NCI-H526 (cell line): ENCODE measurements around the gene STAG3.
"Not testable (repeated sequence)": the region's sequence is repeated elsewhere in the genome, so short reads cannot be mapped to it uniquely, and the experiment has no call there.

Experiments used
- DNase-seq, 2 experiments: peaks; one replicate each; lab custom pipeline; 2025; lab: John Stamatoyannopoulos, UW

Gene STAG3

DNA sequence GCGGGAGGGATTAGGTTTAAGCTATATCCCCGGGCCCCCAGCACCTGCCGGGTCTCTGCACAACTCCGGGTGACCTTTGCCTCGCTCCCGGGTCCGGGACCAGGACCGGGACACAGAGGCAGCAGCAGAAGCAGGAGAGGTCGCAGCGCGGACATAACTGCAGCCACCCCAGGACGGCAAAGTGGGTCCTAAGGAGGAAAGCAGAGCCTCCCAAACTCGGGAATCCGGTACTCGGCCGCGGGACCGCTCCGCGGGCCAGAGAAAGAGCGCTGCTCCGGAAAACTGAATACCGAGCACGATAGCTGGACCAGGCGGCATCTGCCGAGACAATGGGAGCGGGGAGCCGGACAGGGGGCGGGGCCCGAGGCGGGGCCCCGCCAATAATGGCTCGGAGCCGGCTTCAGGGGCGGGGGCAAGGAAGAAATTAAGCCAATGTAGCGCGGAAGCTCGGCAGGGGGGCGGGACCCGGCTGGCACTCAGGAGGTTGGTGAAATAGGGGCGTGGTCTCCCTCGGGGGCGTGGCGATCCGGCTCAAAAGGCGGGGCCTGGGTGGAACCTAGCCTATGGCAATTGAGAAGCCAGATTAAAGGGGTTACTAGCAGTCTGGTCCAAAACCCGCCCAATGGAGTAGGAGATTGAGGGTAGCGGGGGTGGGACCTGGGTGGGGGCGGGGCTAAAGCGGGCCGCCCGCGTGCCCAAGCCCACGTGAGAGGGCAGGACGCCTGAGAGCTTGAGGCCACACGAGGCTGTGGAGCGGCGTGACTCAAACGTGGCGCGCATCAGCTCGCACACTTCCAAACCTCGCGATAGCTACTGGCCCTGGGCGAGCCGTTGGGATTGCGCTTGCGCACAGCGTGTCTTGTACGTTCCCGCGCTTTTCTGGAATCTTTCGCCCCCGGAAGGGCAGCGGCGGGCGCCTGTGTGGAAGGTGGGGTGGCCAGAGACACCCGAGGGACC is at the start of gene STAG3, which contains the start of gene GPC2:
Gene STAG3 (plus strand): TSS at position 874 of the 957 bp plus-strand sequence. CDS start 2,639 bp downstream, outside the sequence.
Gene GPC2 (minus strand): TSS at position 337 of the 957 bp plus-strand sequence. CDS start 182 bp downstream, at position 155.
- peak; percentile 97 to 99 for DNase-seq

DNA sequence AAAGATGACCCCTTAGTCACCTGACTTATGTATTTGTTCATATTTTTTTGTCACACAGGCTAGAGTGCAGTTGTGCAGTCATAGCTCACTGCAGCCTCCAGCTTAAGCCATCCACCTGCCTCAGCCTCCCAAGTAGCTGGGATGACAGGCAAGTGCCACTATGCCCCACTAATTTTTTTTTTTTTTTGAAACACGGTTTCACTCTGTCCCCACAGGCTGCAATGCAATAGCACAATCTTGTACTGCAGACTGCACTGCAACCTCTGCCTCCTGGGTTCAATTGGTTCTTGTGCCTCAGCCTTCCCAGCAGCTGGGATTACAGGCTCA is 49.1 kb upstream of the STAG3 start:
- DNase-seq = no peak

DNA sequence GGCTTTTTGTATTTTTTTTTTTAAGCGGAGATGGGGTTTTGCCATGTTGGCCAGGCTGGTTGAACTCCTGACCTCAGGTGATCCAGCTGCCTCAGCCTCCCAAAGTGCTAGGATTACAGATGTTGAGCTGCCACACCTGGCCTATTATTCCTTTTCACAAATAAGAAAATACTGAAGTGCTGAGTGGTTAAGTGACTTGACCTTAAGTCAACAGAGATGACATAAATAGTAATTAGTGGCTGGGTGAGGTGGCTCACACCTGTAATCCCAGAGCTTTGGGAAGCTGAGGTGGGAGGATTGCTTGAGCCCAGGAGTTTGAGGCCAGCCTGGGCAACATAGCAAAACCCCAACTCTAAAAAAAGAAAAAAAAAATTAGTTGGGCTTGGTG is 47.5 kb upstream of the STAG3 start:
- DNase-seq = not testable (repeated sequence)

DNA sequence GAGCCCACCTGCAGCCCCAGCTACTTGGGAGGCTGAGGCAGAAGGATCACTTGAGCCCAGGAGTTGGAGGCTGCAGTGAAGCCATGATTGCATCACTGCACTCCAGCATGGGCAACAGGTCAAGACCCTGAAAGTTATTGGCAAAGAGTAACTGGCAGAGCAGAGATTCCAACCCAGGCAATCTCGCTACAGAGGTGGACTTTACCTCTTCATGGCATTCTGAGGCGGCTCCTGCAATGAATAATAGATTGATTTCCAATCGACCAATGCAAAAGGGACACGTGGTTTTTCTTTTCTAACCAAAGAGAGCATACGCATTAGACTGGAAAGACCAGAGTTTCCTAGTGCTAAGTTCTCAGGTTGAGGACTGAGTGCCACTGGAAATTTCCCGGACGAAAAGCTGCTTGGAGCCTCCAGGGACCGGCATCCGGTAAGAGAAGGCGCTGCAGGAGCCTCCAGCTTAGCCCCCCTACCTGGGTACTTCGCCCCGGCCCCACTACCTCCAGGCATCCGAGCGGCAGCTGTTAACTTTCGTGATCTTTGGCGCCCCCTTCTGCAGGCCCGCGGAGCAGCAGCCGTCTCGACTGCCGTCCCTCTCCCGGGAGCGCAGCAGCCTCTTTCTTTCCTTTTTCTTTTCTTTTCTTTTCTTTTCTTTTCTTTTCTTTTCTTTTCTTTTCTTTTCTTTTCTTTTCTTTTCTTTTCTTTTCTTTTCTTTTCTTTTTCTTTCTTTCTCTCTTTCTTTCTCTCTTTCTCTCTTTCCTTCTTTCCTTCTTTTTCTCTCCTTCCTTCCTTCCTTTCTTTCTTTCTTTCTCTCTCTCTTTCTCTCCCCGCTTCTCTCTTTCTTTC is 46.9 kb upstream of the STAG3 start:
- peak; percentile 30 to 90 for DNase-seq

GRCh38 chr7:100132126-100132525 is 45.6 kb upstream of the STAG3 start:
- DNase-seq = no peak

- peak; percentile 44 to 83 for DNase-seq
Measured at GRCh38 chr7:100132697-100133151, 45.0 kb upstream of the STAG3 start.

DNA sequence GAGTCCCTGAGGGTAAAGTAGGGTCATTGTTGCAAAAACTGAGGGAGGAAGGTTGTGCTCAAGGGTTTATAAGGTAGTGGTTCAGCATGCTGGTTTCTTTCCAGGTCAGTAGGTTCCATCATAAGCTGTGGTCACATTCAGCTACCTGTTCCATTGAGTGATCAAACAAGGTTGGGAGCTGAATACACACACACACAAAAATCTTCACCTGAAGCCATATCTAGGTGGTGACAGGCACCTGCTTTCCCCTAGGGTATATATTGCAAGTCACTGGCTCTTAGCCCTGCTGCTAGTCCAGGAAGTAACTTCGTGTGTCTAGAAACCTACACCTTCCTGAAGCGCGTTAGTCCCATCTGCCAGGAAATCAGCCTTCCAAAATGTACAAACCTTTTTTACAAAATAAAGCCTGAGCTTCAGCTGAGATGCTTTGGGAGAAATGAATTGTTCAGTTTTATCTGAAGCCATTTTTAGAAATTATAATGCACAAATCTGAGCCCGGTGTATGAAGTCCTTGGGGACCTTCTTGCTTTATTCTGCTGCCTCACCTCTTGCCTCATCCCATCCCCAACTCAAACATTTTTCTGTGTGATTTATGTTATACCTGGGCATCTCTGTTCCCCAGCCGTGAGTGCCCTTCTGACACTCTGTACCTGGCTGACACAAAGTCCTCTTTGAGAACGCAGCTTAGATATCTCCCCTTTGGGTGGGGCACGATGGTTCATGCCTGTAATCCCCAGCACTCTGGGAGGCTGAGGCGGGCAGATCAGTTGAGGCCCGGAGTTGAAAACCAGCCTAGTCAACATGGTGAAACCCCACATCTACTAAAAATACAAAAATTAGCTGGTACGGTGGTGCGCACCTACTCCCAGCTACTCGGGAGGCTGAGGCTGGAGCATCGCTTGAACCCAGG is 39.6 kb upstream of the STAG3 start:
- DNase-seq = no peak

DNA sequence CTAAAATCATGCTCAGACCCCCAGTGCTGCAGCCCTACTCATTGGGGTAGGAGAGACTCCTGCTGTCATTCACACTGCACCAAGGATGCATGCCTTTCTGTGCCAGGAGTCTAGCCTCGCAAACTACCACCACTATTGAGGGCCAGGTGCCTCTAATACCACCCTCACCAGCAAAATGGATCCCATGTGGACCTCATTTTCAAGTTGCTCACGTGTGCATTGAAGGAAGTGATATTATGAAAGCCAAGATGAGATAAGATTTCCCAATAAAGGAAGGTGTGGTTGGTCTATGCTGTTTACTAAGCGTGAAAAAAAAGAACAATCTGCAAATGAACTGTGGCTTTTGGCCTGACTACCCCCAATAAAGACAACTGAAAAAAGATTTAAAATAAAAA is 36.2 kb upstream of the STAG3 start:
- no peak for DNase-seq

- no peak for DNase-seq
Measured at GRCh38 chr7:100142461-100142860, 35.3 kb upstream of the STAG3 start.

DNA sequence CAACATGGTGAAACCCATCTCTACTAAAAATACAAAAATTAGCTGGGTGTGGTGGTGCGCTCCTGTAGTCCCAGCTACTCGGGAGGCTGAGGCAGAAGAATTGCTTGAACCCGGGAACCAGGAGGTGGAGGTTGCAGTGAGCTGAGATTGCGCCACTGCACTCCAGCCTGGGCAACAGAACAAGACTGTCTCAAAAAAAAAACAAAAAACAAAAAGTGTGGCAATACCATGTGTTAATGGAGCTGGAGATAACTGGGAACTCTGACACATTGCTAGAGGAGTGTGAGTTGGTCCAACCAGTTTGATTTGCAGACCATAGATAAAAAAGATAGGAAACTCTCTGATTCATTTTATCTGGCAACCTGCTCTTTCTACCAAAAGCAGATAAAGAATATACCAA is 31.4 kb upstream of the STAG3 start:
- not testable (repeated sequence) for DNase-seq

GRCh38 chr7:100147278-100147677 is 30.4 kb upstream of the STAG3 start:
- DNase-seq = no peak

DNA sequence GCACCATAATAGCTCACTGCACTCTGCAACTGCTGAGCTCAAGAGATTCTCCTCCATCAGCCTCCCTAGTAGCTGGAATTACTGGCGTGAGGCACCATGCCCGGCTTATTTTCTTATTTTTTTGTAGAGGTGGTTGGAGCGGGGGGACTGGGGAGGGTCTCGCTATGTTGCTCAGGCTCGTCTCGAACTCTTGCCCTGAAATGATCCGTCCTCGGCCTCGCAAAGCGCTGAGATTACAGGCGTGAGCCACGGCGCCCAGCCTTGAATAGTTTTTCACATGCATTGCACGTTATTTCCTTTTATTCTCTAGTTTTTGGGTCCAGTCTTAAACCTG is 29.5 kb upstream of the STAG3 start:
- DNase-seq = no peak

DNA sequence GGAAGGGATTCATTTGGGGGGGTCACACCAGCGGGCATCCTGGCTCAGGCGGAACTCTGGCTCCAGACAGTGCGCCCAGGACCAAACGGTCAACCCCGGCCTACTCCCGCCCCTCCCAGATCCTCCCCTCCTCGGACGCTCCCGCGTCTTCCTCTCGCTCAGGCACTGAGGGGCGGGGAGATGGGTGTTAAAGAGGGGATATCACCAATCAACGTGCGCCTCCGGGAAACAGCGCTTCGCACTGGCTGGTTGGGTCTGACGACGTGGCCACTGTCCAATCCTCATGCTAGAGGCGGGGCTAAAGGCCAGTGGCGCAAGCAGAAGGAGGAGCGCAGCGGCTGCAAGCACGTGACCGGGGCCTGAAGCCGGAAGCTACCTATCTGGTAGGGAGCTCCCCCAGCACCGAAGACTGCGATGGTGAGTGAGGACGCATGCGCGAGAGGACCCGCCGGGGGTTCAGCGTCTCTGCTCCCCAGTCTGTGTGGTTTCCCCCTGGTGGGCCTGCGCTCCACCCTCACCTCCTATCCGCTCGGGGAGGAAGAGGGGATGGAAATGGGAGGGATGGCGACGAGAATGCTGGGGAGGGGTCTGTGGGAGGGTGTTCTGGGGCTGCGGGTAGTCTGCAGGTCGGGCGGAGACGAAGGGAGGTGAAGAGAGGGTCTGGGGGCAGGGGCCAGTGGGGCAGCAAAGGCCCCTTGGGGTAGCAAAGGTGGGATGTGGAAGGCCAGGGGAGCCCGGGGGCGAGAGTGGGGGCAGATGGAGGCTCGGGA is 29.0 kb upstream of the STAG3 start, which contains the start of gene LAMTOR4:
Gene LAMTOR4 (plus strand): TSS at position 360 of the 770 bp plus-strand sequence. CDS start 55 bp downstream, at position 415.
- DNase-seq = peak; percentile 99 to 100

DNA sequence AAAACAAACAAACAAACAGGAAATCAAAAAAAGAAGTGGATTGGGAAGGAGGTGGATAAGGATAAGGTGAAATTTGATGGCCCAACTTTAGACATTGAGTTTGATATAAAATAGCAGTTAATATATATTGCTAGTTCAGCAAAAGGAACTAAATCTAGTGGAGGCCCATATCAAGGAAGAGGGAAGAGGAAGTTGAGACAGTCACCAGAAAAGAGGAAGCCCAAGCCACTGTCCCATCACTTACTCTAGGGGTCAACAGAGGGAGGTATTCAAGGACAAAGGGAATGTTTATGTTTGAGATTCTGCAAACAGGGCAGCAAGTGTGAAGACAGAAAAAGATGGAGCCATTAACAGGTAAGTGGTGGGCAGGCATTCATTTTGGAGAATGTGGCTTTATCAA is 25.3 kb upstream of the STAG3 start:
- no peak for DNase-seq

- no peak for DNase-seq
Measured at GRCh38 chr7:100152937-100153666, 24.6 kb upstream of the STAG3 start.

DNA sequence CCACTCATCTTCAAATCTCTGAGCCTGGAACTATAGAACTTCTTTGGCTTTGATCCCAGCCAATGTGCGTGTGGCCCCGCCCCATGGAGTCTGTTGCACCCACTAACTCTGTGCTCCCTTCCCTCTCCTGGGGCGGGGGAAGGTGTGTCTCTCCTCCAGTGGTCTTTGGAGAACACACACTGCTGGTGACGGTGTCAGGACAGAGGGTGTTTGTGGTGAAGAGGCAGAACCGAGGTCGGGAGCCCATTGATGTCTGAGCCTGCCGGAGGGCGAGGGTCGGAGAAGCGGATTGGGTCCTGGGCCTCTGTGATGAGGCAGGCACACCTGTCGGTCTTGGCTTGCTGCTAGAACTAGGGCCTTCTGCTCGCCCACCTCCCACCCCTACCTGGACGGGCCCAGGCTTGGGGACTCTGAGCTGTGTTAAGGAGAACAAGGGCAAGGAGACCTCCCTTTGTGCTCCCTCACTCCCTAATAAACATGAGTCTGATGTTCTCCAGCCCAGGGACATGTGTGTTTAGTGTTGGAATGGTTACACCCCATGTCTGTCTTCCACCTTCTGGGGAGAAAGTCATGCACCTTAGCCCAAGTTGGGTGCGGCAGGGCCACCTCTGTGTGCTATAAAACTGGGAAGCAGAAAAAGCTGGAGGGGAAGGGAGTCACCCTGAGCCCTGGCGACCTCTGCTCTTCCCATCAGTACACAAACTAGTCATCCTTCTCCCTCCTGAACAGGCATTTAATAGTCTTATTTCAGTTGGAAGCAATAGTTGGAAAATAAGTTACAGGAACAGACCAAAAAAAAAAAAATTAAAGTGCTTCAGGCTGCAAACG is 23.8 kb upstream of the STAG3 start:
- no peak for DNase-seq

- DNase-seq = no peak
Measured at GRCh38 chr7:100154651-100155491, 22.8 kb upstream of the STAG3 start.
